ENCODE measurements around the gene GTF2A1.

- no peak for TF ChIP-seq POLR2A (IDR thresholded peaks at IDR 0.05; ENCODE audit: extremely low read depth, insufficient read length)
- no peak for TF ChIP-seq CTCF (IDR thresholded peaks at IDR 0.05; ENCODE audit: low read depth, low read length)
- no peak for TF ChIP-seq MAX (IDR thresholded peaks at IDR 0.05; ENCODE audit: low read depth, low read length)
- no peak for TF ChIP-seq MYC (IDR thresholded peaks at IDR 0.05; ENCODE audit: low read depth, low read length)
Observed at GRCh38 chr14:81206115-81206514, 14.6 kb downstream of the GTF2A1 start.

Data from NB4 (cell line).